GM10266 (cell line): ENCODE data around the gene TEX9.

Experiments used
- DNase-seq: peaks from one replicate; pipeline ENCODE4 v3.0.0; 2012; ENCODE audit errors: extremely low spot score
- TF ChIP-seq, protein P1 (sequence below): IDR thresholded peaks from 2 replicates; pipeline ENCODE4 v1.5.1; 2012; ENCODE audit warnings: mild to moderate bottlenecking, low read depth; ENCODE audit not compliant: control insufficient read depth, insufficient read depth; ENCODE audit errors: missing control alignments

The TEX9 gene

DNA sequence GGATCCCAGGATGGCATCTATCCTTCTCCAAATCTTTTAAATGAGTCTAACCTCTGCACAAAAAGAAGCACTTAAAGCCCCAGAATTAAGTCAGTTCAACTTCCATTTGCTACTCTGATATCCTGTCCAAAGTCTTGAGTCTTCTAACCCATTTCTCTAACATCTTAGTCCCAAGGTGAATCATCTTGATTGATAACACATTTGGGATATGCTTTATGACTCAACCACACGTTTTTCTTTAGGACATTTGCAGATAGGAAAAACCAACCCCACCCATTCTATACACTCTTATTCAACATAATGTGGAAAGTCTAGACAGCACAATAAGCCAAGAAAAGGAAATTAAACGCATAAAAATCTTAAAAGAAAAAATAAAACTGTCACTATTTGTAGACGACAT lies 18.8 kb upstream of the TEX9 start:
- TF ChIP-seq, protein P1, sequence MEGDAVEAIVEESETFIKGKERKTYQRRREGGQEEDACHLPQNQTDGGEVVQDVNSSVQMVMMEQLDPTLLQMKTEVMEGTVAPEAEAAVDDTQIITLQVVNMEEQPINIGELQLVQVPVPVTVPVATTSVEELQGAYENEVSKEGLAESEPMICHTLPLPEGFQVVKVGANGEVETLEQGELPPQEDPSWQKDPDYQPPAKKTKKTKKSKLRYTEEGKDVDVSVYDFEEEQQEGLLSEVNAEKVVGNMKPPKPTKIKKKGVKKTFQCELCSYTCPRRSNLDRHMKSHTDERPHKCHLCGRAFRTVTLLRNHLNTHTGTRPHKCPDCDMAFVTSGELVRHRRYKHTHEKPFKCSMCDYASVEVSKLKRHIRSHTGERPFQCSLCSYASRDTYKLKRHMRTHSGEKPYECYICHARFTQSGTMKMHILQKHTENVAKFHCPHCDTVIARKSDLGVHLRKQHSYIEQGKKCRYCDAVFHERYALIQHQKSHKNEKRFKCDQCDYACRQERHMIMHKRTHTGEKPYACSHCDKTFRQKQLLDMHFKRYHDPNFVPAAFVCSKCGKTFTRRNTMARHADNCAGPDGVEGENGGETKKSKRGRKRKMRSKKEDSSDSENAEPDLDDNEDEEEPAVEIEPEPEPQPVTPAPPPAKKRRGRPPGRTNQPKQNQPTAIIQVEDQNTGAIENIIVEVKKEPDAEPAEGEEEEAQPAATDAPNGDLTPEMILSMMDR: no peak

GRCh38 chr15:56349554-56349953 lies 15.7 kb upstream of the TEX9 start:
- TF ChIP-seq, protein P1: no peak
- no peak for DNase-seq

More for the DNA sequence above, 18.8 kb upstream of the TEX9 start:
- DNase-seq: no peak

- no peak for DNase-seq
Observed at GRCh38 chr15:56351353-56351752, 13.9 kb upstream of the TEX9 start.

GRCh38 chr15:56351957-56352506 lies 13.2 kb upstream of the TEX9 start:
- DNase-seq: no peak
- TF ChIP-seq, protein P1: no peak

More at GRCh38 chr15:56351353-56351752, 13.9 kb upstream of the TEX9 start:
- TF ChIP-seq, protein P1: no peak

- no peak for DNase-seq
- TF ChIP-seq, protein P1: no peak
Observed at GRCh38 chr15:56353119-56353518, 12.1 kb upstream of the TEX9 start.

GRCh38 chr15:56353740-56354139 lies 11.5 kb upstream of the TEX9 start:
- no peak for DNase-seq
- TF ChIP-seq, protein P1: no peak

DNA sequence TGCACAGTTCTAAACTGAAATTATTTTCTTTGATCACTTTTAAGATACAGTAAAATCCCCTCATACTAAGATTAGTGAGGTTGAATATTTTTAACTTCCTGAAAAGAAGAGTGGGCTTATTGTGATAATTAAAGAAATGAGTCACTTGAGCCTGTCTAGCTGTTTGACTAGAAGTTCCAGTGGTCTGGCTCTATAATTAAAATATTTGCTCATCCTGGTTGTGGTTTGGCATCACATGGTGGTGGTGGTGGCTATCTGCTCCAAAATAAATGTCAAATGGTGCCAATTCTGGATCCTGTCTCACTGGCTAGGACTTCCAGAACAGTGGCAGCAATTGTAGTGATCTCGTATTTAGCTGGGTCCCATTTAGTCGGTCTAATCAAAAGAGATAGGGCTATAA lies 8.6 kb upstream of the TEX9 start:
- DNase-seq: peak; percentile 21
- TF ChIP-seq, protein P1: no peak
